Mammary epithelial cell (primary cell): ENCODE measurements around the gene FBXO21.

ENCODE experiments used
- EZH2 ChIP-seq: IDR thresholded peaks from 2 replicates; pipeline ENCODE4 v1.6.1; 2012; ENCODE audit warnings: low read length, inconsistent platforms, borderline replicate concordance
- TF ChIP-seq, protein P1 (sequence below), 2 donors: IDR thresholded peaks in 1 of 2; conservative IDR thresholded peaks in 1 of 2; 2 replicates each; pipeline ENCODE4 v1.5.1; 2011 to 2012; ENCODE audit warnings: inconsistent platforms in 2 of 2, low read length in 2 of 2, mild to moderate bottlenecking in 2 of 2, control low read depth in 1 of 2, low read depth in 1 of 2; ENCODE audit not compliant: insufficient read depth in 1 of 2; ENCODE audit errors: extremely low read depth in 1 of 2

DNA sequence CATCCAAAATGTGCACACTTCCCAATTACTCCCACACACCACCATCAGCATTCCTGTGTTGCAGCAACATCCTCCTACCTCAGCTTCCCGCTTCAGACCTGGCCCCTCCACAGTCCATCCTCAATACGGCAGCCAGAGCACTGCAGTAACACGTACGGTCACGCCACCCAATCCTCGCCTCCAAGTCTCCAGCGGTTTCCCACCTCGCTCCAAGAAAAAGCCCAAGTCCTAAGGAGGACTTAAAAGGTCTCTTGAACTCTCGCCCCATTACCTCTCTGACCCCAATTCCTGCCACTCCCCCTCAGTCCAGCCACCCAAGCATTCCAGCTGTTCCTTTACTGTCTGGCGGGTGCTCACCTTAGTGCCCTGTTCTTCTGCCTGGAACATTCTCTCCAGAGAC is 12.0 kb downstream of the FBXO21 start:
- TF ChIP-seq, protein P1, sequence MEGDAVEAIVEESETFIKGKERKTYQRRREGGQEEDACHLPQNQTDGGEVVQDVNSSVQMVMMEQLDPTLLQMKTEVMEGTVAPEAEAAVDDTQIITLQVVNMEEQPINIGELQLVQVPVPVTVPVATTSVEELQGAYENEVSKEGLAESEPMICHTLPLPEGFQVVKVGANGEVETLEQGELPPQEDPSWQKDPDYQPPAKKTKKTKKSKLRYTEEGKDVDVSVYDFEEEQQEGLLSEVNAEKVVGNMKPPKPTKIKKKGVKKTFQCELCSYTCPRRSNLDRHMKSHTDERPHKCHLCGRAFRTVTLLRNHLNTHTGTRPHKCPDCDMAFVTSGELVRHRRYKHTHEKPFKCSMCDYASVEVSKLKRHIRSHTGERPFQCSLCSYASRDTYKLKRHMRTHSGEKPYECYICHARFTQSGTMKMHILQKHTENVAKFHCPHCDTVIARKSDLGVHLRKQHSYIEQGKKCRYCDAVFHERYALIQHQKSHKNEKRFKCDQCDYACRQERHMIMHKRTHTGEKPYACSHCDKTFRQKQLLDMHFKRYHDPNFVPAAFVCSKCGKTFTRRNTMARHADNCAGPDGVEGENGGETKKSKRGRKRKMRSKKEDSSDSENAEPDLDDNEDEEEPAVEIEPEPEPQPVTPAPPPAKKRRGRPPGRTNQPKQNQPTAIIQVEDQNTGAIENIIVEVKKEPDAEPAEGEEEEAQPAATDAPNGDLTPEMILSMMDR (conservative IDR thresholded peaks at IDR 0.05 in 1 of 2, IDR thresholded peaks at IDR 0.05 in 1 of 2; ENCODE audit: extremely low read depth in 1 of 2, insufficient read depth in 1 of 2, low read depth in 1 of 2, low read length in 2 of 2) = no peak
- TF ChIP-seq EZH2 = no peak
